SK-N-SH (cell line): Measurements from ENCODE around the gene GALNT18.

Source experiments
- CTCF ChIP-seq: fragments of 200-600 bp; sonication (generic); IDR thresholded peaks from 2 replicates; pipeline ENCODE4 v1.6.1; 2017; ENCODE audit warnings: antibody characterized with exemption, mild to moderate bottlenecking, moderate library complexity
- EP300 ChIP-seq, 2 experiments: IDR thresholded peaks; 2 replicates each; pipeline versions ENCODE4 v1.4.0 to v1.6.1; 2012; ENCODE audit warnings: borderline replicate concordance in 1 of 2, low read depth in 1 of 2, low read length in 1 of 2
- FOXM1 ChIP-seq: IDR thresholded peaks from 2 replicates; pipeline ENCODE4 v1.4.0; 2012; ENCODE audit warnings: low read depth, mild to moderate bottlenecking
- GATA2 ChIP-seq: sonication (generic); formaldehyde crosslinking; IDR thresholded peaks from 2 replicates; pipeline ENCODE4 v1.5.0; 2020; ENCODE audit warnings: mild to moderate bottlenecking, missing genetic modification reagents
- NRF1 ChIP-seq: IDR thresholded peaks from 2 replicates; pipeline ENCODE4 v1.6.1; 2012; ENCODE audit warnings: low read depth, mild to moderate bottlenecking, low read length
- PBX3 ChIP-seq: IDR thresholded peaks from 2 replicates; pipeline ENCODE4; 2012
- POLR2AphosphoS5 ChIP-seq: IDR thresholded peaks from 2 replicates; pipeline ENCODE4 v1.6.1; 2012; ENCODE audit warnings: low read depth, low read length
- RAD21 ChIP-seq: IDR thresholded peaks from 2 replicates; pipeline ENCODE4 v1.6.1; 2012; ENCODE audit warnings: mild to moderate bottlenecking, low read length
- REST ChIP-seq: IDR thresholded peaks from 2 replicates; pipeline ENCODE4 v1.6.1; 2012; ENCODE audit warnings: mild to moderate bottlenecking, low read depth, low read length, moderate library complexity
- RXRA ChIP-seq: IDR thresholded peaks from 2 replicates; pipeline ENCODE4 v1.4.0; 2012; ENCODE audit warnings: low read depth, mild to moderate bottlenecking, borderline replicate concordance
- TEAD4 ChIP-seq: IDR thresholded peaks from 2 replicates; pipeline ENCODE4 v1.4.0; 2012; ENCODE audit warnings: mild to moderate bottlenecking, borderline replicate concordance; ENCODE audit not compliant: insufficient read depth
- USF2 ChIP-seq: fragments of 150-350 bp; IDR thresholded peaks from 2 replicates; pipeline ENCODE4 v1.6.1; 2017; ENCODE audit warnings: antibody characterized with exemption, low read length, low read depth, borderline replicate concordance
- ZBTB33 ChIP-seq: IDR thresholded peaks from 2 replicates; pipeline ENCODE4 v1.4.0; 2012; ENCODE audit warnings: low read depth, borderline replicate concordance

GRCh38 chr11:11534981-11535380 is 86.8 kb downstream of the GALNT18 start:
- TF ChIP-seq ZBTB33 (no peak), PBX3 (no peak), USF2 (no peak), CTCF (no peak), GATA2 (CRISPR knock-in tag) (no peak), RAD21 (no peak), EP300 (IDR thresholded peaks at IDR 0.05; ENCODE audit: borderline replicate concordance in 1 of 2, low read depth in 1 of 2, low read length in 1 of 2) (no peak), POLR2AphosphoS5 (no peak), RXRA (no peak), TEAD4 (no peak), FOXM1 (no peak), REST (no peak), NRF1 (no peak)
